HL-60 (cell line): ENCODE measurements around the gene MED13L.

Source experiments
- DNase-seq, 2 experiments: peaks; one replicate each; pipeline ENCODE4 v3.0.0-alpha.2; 2010 to 2020; ENCODE audit warnings: low read depth in 1 of 2, low spot score in 1 of 2
- H3K27ac ChIP-seq: fragments of 250-450 bp; sonication (Bioruptor Pico); replicated peaks from 2 replicates; pipeline ENCODE4 v1.5.1; 2020; ENCODE audit warnings: mild to moderate bottlenecking, moderate library complexity
- H3K27me3 ChIP-seq: fragments of 250-450 bp; sonication (Bioruptor Pico); 2 replicates; pipeline ENCODE4 v1.5.1; 2021; ENCODE audit warnings: mild to moderate bottlenecking, moderate library complexity; ENCODE audit not compliant: insufficient read depth, poor library complexity, severe bottlenecking
- H3K4me3 ChIP-seq: replicated peaks from 2 replicates; pipeline ENCODE4 v1.5.1; 2011; ENCODE audit warnings: mild to moderate bottlenecking, control low read depth, low read length; ENCODE audit not compliant: insufficient read depth
- GABPA ChIP-seq: IDR thresholded peaks from 2 replicates; pipeline ENCODE4 v1.6.1; 2012; ENCODE audit warnings: low read depth
- POLR2AphosphoS5 ChIP-seq: IDR thresholded peaks from 2 replicates; pipeline ENCODE4 v1.6.1; 2012; ENCODE audit warnings: low read depth
- REST ChIP-seq: IDR thresholded peaks from 2 replicates; pipeline ENCODE4 v1.6.1; 2012; ENCODE audit warnings: low read depth; ENCODE audit not compliant: insufficient replicate concordance
- SPI1 ChIP-seq: IDR thresholded peaks from 2 replicates; pipeline ENCODE4 v1.6.1; 2012; ENCODE audit warnings: low read depth, mild to moderate bottlenecking, borderline replicate concordance
- TF ChIP-seq, protein P1 (sequence below): IDR thresholded peaks from one replicate; pipeline ENCODE4 v1.5.1; 2011; ENCODE audit warnings: low read length, control low read depth, inconsistent platforms; ENCODE audit not compliant: insufficient read depth

The MED13L gene

GRCh38 chr12:116194935-116195431 lies 82.5 kb downstream of the MED13L start:
- Histone ChIP-seq H3K4me3 (no peak overlapping the region), H3K27me3 (no peaks in the 10 kb centered on the region), H3K27ac (no peak overlapping the region; the same call in 1 of the 2 replicates)
- TF ChIP-seq SPI1 (no peak), REST (no peak), POLR2AphosphoS5 (no peak), GABPA (no peak)
- TF ChIP-seq, protein P1, sequence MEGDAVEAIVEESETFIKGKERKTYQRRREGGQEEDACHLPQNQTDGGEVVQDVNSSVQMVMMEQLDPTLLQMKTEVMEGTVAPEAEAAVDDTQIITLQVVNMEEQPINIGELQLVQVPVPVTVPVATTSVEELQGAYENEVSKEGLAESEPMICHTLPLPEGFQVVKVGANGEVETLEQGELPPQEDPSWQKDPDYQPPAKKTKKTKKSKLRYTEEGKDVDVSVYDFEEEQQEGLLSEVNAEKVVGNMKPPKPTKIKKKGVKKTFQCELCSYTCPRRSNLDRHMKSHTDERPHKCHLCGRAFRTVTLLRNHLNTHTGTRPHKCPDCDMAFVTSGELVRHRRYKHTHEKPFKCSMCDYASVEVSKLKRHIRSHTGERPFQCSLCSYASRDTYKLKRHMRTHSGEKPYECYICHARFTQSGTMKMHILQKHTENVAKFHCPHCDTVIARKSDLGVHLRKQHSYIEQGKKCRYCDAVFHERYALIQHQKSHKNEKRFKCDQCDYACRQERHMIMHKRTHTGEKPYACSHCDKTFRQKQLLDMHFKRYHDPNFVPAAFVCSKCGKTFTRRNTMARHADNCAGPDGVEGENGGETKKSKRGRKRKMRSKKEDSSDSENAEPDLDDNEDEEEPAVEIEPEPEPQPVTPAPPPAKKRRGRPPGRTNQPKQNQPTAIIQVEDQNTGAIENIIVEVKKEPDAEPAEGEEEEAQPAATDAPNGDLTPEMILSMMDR: no peak
- DNase-seq: no peak

- Histone ChIP-seq H3K27me3 (no peaks in the 10 kb centered on the region), H3K4me3 (no peak overlapping the region), H3K27ac (no peak overlapping the region)
- TF ChIP-seq POLR2AphosphoS5 (no peak), REST (no peak)
- TF ChIP-seq, protein P1: no peak
- DNase-seq: no peak
These were observed 87.8 kb downstream of the MED13L start for GRCh38 chr12:116189692-116190091.

- no peak overlapping the region for H3K27ac ChIP-seq
- no peak for DNase-seq
These were observed 88.9 kb downstream of the MED13L start for GRCh38 chr12:116188581-116188980.

More at GRCh38 chr12:116188581-116188980, 88.9 kb downstream of the MED13L start:
- H3K4me3 ChIP-seq: no peak overlapping the region
- no peak for TF ChIP-seq SPI1
- no peak for TF ChIP-seq POLR2AphosphoS5
- TF ChIP-seq REST: no peak
- TF ChIP-seq, protein P1: no peak
- TF ChIP-seq GABPA: no peak
- H3K27me3 ChIP-seq: no peaks in the 10 kb centered on the region
